Measurements from ENCODE around the gene TBCA.

GRCh38 chr5:77751328-77752023 is 24.7 kb downstream of the TBCA start:
- no peak for TF ChIP-seq POLR2A (IDR thresholded peaks at IDR 0.05)
- no peak for TF ChIP-seq CTCF (IDR thresholded peaks at IDR 0.05)

Measured in heart left ventricle (tissue), 13 donors.